Measurements from ENCODE around the gene C16orf92.
"Not testable (repeated sequence)": the region's sequence is repeated elsewhere in the genome, so short reads cannot be mapped to it uniquely, and the experiment has no call there.

The C16orf92 gene

GRCh38 chr16:30017277-30017656 lies 5.7 kb upstream of the C16orf92 start (continued):
- TF ChIP-seq CREB5 (CRISPR knock-in tag; IDR thresholded peaks at IDR 0.05; ENCODE audit: low read depth) (no peak), ZNF70 (CRISPR knock-in tag; IDR thresholded peaks at IDR 0.05) (no peak), OSR1 (CRISPR knock-in tag; IDR thresholded peaks at IDR 0.05) (no peak), ESRRG (CRISPR knock-in tag; IDR thresholded peaks at IDR 0.05) (no peak), ZNF8 (CRISPR knock-in tag; IDR thresholded peaks at IDR 0.05) (no peak), TOX (CRISPR knock-in tag; IDR thresholded peaks at IDR 0.05; ENCODE audit: borderline replicate concordance) (no peak), CSRNP3 (CRISPR knock-in tag; IDR thresholded peaks at IDR 0.05) (no peak), ZFP30 (CRISPR knock-in tag; IDR thresholded peaks at IDR 0.05) (no peak), TCF4 (CRISPR knock-in tag; IDR thresholded peaks at IDR 0.05; ENCODE audit: borderline replicate concordance) (no peak)

- not testable (repeated sequence) for ATAC-seq
Observed at GRCh38 chr16:30017937-30018336, 5.1 kb upstream of the C16orf92 start.

- TF ChIP-seq TOX (CRISPR knock-in tag; IDR thresholded peaks at IDR 0.05; ENCODE audit: borderline replicate concordance) = no peak
- no peak for TF ChIP-seq ARNTL (CRISPR knock-in tag; IDR thresholded peaks at IDR 0.05; ENCODE audit: borderline replicate concordance, low read depth)
- TF ChIP-seq ZFP30 (CRISPR knock-in tag; IDR thresholded peaks at IDR 0.05) = no peak
- TF ChIP-seq ZNF70 (CRISPR knock-in tag; IDR thresholded peaks at IDR 0.05) = no peak
- no peak for TF ChIP-seq TCF4 (CRISPR knock-in tag; IDR thresholded peaks at IDR 0.05; ENCODE audit: borderline replicate concordance)
- TF ChIP-seq TSHZ2 (CRISPR knock-in tag; IDR thresholded peaks at IDR 0.05) = no peak
- TF ChIP-seq ZNF565 (CRISPR knock-in tag; conservative IDR thresholded peaks at IDR 0.05; ENCODE audit: low read depth) = no peak
- no peak for TF ChIP-seq ZC3H10 (CRISPR knock-in tag; IDR thresholded peaks at IDR 0.05)
- TF ChIP-seq BACH2 (CRISPR knock-in tag; IDR thresholded peaks at IDR 0.05; ENCODE audit: borderline replicate concordance) = no peak
- TF ChIP-seq SNAI2 (CRISPR knock-in tag; IDR thresholded peaks at IDR 0.05) = no peak
- TF ChIP-seq GLIS3 (CRISPR knock-in tag; IDR thresholded peaks at IDR 0.05) = no peak
- no peak for TF ChIP-seq CSRNP3 (CRISPR knock-in tag; IDR thresholded peaks at IDR 0.05)
- no peak for TF ChIP-seq OSR1 (CRISPR knock-in tag; IDR thresholded peaks at IDR 0.05)
- TF ChIP-seq POU6F1 (CRISPR knock-in tag; IDR thresholded peaks at IDR 0.05; ENCODE audit: borderline replicate concordance, low read depth) = no peak
- no peak for TF ChIP-seq PATZ1 (CRISPR knock-in tag; IDR thresholded peaks at IDR 0.05; ENCODE audit: borderline replicate concordance)
- TF ChIP-seq ISL1 (CRISPR knock-in tag; IDR thresholded peaks at IDR 0.05) = no peak
- no peak for TF ChIP-seq ZNF8 (CRISPR knock-in tag; IDR thresholded peaks at IDR 0.05)
- TF ChIP-seq ESRRG (CRISPR knock-in tag; IDR thresholded peaks at IDR 0.05) = no peak
- no peak for TF ChIP-seq CSDC2 (CRISPR knock-in tag; IDR thresholded peaks at IDR 0.05)
Observed at GRCh38 chr16:30018731-30019158, 4.3 kb upstream of the C16orf92 start.

More at GRCh38 chr16:30018731-30019158, 4.3 kb upstream of the C16orf92 start:
- ATAC-seq = no peak
